Liver (tissue), 9 donors: Measurements from ENCODE around the gene HMOX2. TPM values are rescaled to one million over a fixed set of nuclear protein-coding genes. Genes with fewer than 3 reads are reported as not detected.

Source experiments
- DNase-seq: peaks from one replicate; pipeline ENCODE4 v3.0.0-alpha.2; 2017; ENCODE audit warnings: low spot score
- H3K27ac ChIP-seq, 2 donors: one replicate each; pipeline ENCODE4 v1.7.0; 2013; ENCODE audit warnings: inconsistent platforms in 2 of 2, low read length in 2 of 2, control low read depth in 1 of 2, low read depth in 1 of 2, mild to moderate bottlenecking in 1 of 2
- H3K27me3 ChIP-seq, 4 donors: one replicate each; pipeline versions ENCODE4 v1.6.1 to v1.7.0; 2013; ENCODE audit warnings: low read length in 3 of 4, inconsistent platforms in 1 of 4, mild to moderate bottlenecking in 1 of 4, moderate library complexity in 1 of 4; ENCODE audit not compliant: control insufficient read depth in 4 of 4, insufficient read depth in 4 of 4
- H3K36me3 ChIP-seq, 4 donors: one replicate each; pipeline versions ENCODE4 v1.6.1 to v1.7.0; 2013; ENCODE audit warnings: low read length in 3 of 4, mild to moderate bottlenecking in 3 of 4, low read depth in 1 of 4, moderate library complexity in 1 of 4; ENCODE audit not compliant: control insufficient read depth in 4 of 4, insufficient read depth in 3 of 4
- H3K4me1 ChIP-seq, 4 donors: one replicate each; pipeline versions ENCODE4 v1.6.1 to v1.7.0; 2013; ENCODE audit warnings: low read length in 3 of 4, mild to moderate bottlenecking in 3 of 4, moderate library complexity in 1 of 4; ENCODE audit not compliant: control insufficient read depth in 4 of 4, insufficient read depth in 4 of 4
- H3K4me3 ChIP-seq, 3 donors: one replicate each; pipeline versions ENCODE4 v1.6.1 to v1.7.0; 2013; ENCODE audit warnings: low read length in 3 of 3, control low read depth in 1 of 3, low read depth in 1 of 3, mild to moderate bottlenecking in 1 of 3
- H3K9ac ChIP-seq, 2 donors: one replicate each; pipeline ENCODE4 v1.7.0; 2013; ENCODE audit warnings: low read length in 2 of 2, mild to moderate bottlenecking in 2 of 2, moderate library complexity in 2 of 2, control low read depth in 1 of 2, low read depth in 1 of 2
- H3K9me3 ChIP-seq, 4 donors: one replicate each; pipeline versions ENCODE4 v1.6.1 to v1.7.0; 2013; ENCODE audit warnings: low read length in 3 of 4; ENCODE audit not compliant: control insufficient read depth in 4 of 4
- EGR1 ChIP-seq, 2 donors: IDR thresholded peaks; 2 replicates each; pipeline ENCODE4 v1.6.1; 2016 to 2018; ENCODE audit warnings: antibody characterized with exemption in 2 of 2, low read depth in 2 of 2
- FOXA1 ChIP-seq: IDR thresholded peaks from 2 replicates; pipeline ENCODE4 v1.6.1; 2016; ENCODE audit warnings: antibody characterized with exemption
- FOXA2 ChIP-seq: IDR thresholded peaks from 2 replicates; pipeline ENCODE4 v1.6.1; 2016; ENCODE audit warnings: antibody characterized with exemption
- GABPA ChIP-seq, 2 donors: IDR thresholded peaks in 1 of 2; conservative IDR thresholded peaks in 1 of 2; 2 replicates each; pipeline ENCODE4 v1.6.1; 2016; ENCODE audit warnings: antibody characterized with exemption in 2 of 2, mild to moderate bottlenecking in 1 of 2, moderate library complexity in 1 of 2
- HNF4A ChIP-seq, 2 donors: conservative IDR thresholded peaks; 2 replicates each; pipeline ENCODE4 v1.6.1; 2016; ENCODE audit warnings: antibody characterized with exemption in 2 of 2, mild to moderate bottlenecking in 2 of 2
- HNF4G ChIP-seq: IDR thresholded peaks from 2 replicates; pipeline ENCODE4 v1.6.1; 2016; ENCODE audit warnings: antibody characterized with exemption
- JUND ChIP-seq, 2 donors: IDR thresholded peaks; 2 replicates each; pipeline ENCODE4 v1.6.1; 2016; ENCODE audit warnings: antibody characterized with exemption in 2 of 2
- NR2F2 ChIP-seq: IDR thresholded peaks from 2 replicates; pipeline ENCODE4 v1.6.1; 2016; ENCODE audit warnings: antibody characterized with exemption
- RAD21 ChIP-seq, 2 donors: IDR thresholded peaks; 2 replicates each; pipeline ENCODE4 v1.6.1; 2016; ENCODE audit warnings: antibody characterized with exemption in 2 of 2, mild to moderate bottlenecking in 2 of 2
- RXRA ChIP-seq, 2 donors: IDR thresholded peaks; 2 replicates each; pipeline ENCODE4 v1.6.1; 2017 to 2018; ENCODE audit warnings: antibody characterized with exemption in 2 of 2, mild to moderate bottlenecking in 1 of 2
- SP1 ChIP-seq: IDR thresholded peaks from 2 replicates; pipeline ENCODE4 v1.6.1; 2018; ENCODE audit warnings: antibody characterized with exemption, mild to moderate bottlenecking
- TAF1 ChIP-seq: conservative IDR thresholded peaks from 2 replicates; pipeline ENCODE4 v1.6.1; 2016; ENCODE audit warnings: antibody characterized with exemption, mild to moderate bottlenecking
- YY1 ChIP-seq: IDR thresholded peaks from 2 replicates; pipeline ENCODE4 v1.6.1; 2016; ENCODE audit warnings: antibody characterized with exemption, mild to moderate bottlenecking
- WGBS: extraction: QIAGEN DNeasy Blood & Tissue Kit; methylation state at CpG from one replicate; pipeline ENCODE4 v1.1.7; 2013; 5-methylcytosine and 5-hydroxymethylcytosine counted together
- polyA plus RNA-seq, 2 donors: library from polyadenylated mRNA; stranded (reverse) in 1 of 2; unstranded in 1 of 2; fragments of 200-250 nt in 1 of 2; fragments of >200 nt in 1 of 2; fragmentation: Nextera tagmentation in 1 of 2; extraction: Ambion mirVana in 1 of 2; gene quantifications; one replicate each; pipeline versions ENCODE4 v1.2.1 to v1.2.3, GENCODE V29; 2013 to 2015
- total RNA-seq, 2 donors: library from RNA; depleted of rRNA; stranded (reverse); fragments of >200 nt; gene quantifications; one replicate each; pipeline ENCODE4 v1.2.3, GENCODE V29; 2014
- TF ChIP-seq, protein P1 (sequence below): IDR thresholded peaks from 2 replicates; pipeline ENCODE4 v1.6.1; 2016; ENCODE audit warnings: antibody characterized with exemption, mild to moderate bottlenecking
- TF ChIP-seq, protein P2 (sequence below): IDR thresholded peaks from 2 replicates; pipeline ENCODE4 v1.6.1; 2016; ENCODE audit warnings: antibody characterized with exemption
- TF ChIP-seq, protein P3 (sequence below): IDR thresholded peaks from 2 replicates; pipeline ENCODE4 v1.6.1; 2016; ENCODE audit warnings: antibody characterized with exemption
- TF ChIP-seq, protein P4 (sequence below): IDR thresholded peaks from 2 replicates; pipeline ENCODE4 v1.6.1; 2016; ENCODE audit warnings: antibody characterized with exemption
- TF ChIP-seq, protein P5 (sequence below): fragments of 150-350 bp; IDR thresholded peaks from 2 replicates; pipeline ENCODE4 v1.5.1; 2017; ENCODE audit warnings: improper control_type of control experiment, low read depth, low read length; ENCODE audit not compliant: missing input control
- donor health status: healthy.
- donor health status: healthy.
- donor health status: healthy.
- donor health status: healthy.
- donor health status: healthy.

HMOX2 gene
- total and polyA plus RNA-seq, 4 donors: 11.4 to 81.5 (median 61.5) TPM

DNA sequence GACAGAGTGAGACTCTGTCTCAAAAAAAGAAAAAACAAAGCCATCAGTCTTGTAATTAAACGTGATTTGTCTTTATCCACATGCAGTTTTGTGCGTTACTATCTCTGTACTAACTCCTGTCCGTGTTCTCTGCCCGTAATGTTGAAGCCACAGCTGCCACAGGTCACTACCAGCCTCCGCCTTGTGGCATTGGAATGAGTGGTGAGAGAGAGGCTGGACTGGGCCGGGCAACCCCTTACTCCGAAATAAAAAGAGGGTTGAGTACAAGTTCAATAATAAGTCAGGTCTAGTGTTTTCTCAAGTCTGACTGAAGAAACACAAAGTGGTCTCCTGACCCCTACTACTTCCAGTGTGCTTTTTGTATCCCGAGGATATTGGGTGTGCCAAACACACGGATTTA is 45.2 kb upstream of the HMOX2 start:
- H3K36me3 ChIP-seq: peaks cover 10 to 22% (median 14%) of the 10 kb centered on the region in 4 donors
- H3K27ac ChIP-seq: no peak overlapping the region
- no peaks in the 10 kb centered on the region for H3K9me3 ChIP-seq
- no peak overlapping the region for H3K9ac ChIP-seq
- H3K4me3 ChIP-seq: no peak overlapping the region
- WGBS: 94% methylated on average over 9 of the region's 9 CpGs
- H3K27me3 ChIP-seq: no peaks in the 10 kb centered on the region
- DNase-seq: no peak
- peaks cover 2 to 17% (median 13%) of the 10 kb centered on the region in 4 donors for H3K4me1 ChIP-seq
- TF ChIP-seq, protein P1, sequence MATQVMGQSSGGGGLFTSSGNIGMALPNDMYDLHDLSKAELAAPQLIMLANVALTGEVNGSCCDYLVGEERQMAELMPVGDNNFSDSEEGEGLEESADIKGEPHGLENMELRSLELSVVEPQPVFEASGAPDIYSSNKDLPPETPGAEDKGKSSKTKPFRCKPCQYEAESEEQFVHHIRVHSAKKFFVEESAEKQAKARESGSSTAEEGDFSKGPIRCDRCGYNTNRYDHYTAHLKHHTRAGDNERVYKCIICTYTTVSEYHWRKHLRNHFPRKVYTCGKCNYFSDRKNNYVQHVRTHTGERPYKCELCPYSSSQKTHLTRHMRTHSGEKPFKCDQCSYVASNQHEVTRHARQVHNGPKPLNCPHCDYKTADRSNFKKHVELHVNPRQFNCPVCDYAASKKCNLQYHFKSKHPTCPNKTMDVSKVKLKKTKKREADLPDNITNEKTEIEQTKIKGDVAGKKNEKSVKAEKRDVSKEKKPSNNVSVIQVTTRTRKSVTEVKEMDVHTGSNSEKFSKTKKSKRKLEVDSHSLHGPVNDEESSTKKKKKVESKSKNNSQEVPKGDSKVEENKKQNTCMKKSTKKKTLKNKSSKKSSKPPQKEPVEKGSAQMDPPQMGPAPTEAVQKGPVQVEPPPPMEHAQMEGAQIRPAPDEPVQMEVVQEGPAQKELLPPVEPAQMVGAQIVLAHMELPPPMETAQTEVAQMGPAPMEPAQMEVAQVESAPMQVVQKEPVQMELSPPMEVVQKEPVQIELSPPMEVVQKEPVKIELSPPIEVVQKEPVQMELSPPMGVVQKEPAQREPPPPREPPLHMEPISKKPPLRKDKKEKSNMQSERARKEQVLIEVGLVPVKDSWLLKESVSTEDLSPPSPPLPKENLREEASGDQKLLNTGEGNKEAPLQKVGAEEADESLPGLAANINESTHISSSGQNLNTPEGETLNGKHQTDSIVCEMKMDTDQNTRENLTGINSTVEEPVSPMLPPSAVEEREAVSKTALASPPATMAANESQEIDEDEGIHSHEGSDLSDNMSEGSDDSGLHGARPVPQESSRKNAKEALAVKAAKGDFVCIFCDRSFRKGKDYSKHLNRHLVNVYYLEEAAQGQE: no peak
- TF ChIP-seq, protein P2, sequence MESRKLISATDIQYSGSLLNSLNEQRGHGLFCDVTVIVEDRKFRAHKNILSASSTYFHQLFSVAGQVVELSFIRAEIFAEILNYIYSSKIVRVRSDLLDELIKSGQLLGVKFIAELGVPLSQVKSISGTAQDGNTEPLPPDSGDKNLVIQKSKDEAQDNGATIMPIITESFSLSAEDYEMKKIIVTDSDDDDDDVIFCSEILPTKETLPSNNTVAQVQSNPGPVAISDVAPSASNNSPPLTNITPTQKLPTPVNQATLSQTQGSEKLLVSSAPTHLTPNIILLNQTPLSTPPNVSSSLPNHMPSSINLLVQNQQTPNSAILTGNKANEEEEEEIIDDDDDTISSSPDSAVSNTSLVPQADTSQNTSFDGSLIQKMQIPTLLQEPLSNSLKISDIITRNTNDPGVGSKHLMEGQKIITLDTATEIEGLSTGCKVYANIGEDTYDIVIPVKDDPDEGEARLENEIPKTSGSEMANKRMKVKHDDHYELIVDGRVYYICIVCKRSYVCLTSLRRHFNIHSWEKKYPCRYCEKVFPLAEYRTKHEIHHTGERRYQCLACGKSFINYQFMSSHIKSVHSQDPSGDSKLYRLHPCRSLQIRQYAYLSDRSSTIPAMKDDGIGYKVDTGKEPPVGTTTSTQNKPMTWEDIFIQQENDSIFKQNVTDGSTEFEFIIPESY: no peak
- TF ChIP-seq, protein P3, sequence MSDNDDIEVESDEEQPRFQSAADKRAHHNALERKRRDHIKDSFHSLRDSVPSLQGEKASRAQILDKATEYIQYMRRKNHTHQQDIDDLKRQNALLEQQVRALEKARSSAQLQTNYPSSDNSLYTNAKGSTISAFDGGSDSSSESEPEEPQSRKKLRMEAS: no peak
- TF ChIP-seq RAD21 (IDR thresholded peaks at IDR 0.05): no peak
- TF ChIP-seq NR2F2: no peak
- no peak for TF ChIP-seq EGR1 (IDR thresholded peaks at IDR 0.05; ENCODE audit: low read depth in 2 of 2)
- no peak for TF ChIP-seq GABPA (IDR thresholded peaks at IDR 0.05 in 1 of 2, conservative IDR thresholded peaks at IDR 0.05 in 1 of 2)
- TF ChIP-seq SP1: no peak
- no peak for TF ChIP-seq TAF1
- no peak for TF ChIP-seq HNF4G
- TF ChIP-seq, protein P4, sequence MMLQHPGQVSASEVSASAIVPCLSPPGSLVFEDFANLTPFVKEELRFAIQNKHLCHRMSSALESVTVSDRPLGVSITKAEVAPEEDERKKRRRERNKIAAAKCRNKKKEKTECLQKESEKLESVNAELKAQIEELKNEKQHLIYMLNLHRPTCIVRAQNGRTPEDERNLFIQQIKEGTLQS: no peak
- TF ChIP-seq FOXA2: no peak
- TF ChIP-seq RXRA (IDR thresholded peaks at IDR 0.05): no peak
- no peak for TF ChIP-seq JUND (IDR thresholded peaks at IDR 0.05)
- TF ChIP-seq, protein P5, sequence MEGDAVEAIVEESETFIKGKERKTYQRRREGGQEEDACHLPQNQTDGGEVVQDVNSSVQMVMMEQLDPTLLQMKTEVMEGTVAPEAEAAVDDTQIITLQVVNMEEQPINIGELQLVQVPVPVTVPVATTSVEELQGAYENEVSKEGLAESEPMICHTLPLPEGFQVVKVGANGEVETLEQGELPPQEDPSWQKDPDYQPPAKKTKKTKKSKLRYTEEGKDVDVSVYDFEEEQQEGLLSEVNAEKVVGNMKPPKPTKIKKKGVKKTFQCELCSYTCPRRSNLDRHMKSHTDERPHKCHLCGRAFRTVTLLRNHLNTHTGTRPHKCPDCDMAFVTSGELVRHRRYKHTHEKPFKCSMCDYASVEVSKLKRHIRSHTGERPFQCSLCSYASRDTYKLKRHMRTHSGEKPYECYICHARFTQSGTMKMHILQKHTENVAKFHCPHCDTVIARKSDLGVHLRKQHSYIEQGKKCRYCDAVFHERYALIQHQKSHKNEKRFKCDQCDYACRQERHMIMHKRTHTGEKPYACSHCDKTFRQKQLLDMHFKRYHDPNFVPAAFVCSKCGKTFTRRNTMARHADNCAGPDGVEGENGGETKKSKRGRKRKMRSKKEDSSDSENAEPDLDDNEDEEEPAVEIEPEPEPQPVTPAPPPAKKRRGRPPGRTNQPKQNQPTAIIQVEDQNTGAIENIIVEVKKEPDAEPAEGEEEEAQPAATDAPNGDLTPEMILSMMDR: no peak
- no peak for TF ChIP-seq HNF4A (conservative IDR thresholded peaks at IDR 0.05)
- TF ChIP-seq YY1: no peak
- no peak for TF ChIP-seq FOXA1
